Suppressor macrophage treated with lipopolysaccharide for 4 hours (primary cell): ENCODE results near the gene PLAAT5.
"Not testable (repeated sequence)": the region's sequence is repeated elsewhere in the genome, so short reads cannot be mapped to it uniquely, and the experiment has no call there.

Source experiments
- DNase-seq: peaks from one replicate; pipeline ENCODE4 v3.0.0-alpha.2; 2020

The PLAAT5 gene

GRCh38 chr11:63478896-63479295 lies 12.1 kb downstream of the PLAAT5 start:
- DNase-seq: peak; percentile 73

DNA sequence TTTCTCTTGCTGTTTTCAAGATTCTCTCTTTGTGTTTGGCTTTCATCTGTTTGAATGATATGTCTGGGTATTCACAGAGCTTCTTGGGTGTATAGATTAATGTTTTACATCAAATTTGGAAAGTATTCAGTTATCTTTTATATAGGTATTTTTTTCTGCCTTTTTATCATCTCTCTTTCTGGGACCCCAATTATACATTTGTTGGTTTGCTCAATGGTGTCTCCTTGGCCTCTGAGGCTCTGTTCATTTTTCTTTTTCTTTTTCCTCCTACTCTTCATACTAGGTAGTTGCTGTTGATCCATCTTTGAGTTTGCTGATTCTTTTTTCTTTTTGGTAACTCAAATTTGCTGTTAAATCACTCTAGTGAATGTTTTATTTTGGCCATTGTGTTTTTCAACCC lies 14.3 kb downstream of the PLAAT5 start:
- no peak for DNase-seq

GRCh38 chr11:63472372-63472771 lies 18.6 kb downstream of the PLAAT5 start:
- no peak for DNase-seq

- DNase-seq: no peak
Observed at GRCh38 chr11:63470311-63470710, 20.7 kb downstream of the PLAAT5 start.

DNA sequence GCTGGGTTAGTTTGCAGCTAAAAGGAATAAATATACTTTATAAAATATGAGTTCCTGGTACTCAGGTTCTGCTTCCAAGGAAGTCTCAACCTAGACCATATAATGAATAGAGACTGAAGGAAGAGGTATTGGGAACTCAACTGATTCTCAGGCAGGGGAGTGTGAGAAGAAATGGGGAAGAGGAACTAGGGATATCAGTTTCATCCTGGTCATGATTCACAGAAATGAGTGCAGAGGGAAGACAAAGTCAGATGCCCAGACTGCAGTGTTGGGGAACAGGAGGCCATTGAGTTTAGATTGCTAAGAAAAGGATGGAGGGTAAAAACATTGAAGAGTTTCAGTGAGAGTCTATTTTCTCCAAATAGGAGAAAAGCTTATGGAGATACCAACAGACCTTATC lies 28.8 kb downstream of the PLAAT5 start:
- peak; percentile 62 for DNase-seq

DNA sequence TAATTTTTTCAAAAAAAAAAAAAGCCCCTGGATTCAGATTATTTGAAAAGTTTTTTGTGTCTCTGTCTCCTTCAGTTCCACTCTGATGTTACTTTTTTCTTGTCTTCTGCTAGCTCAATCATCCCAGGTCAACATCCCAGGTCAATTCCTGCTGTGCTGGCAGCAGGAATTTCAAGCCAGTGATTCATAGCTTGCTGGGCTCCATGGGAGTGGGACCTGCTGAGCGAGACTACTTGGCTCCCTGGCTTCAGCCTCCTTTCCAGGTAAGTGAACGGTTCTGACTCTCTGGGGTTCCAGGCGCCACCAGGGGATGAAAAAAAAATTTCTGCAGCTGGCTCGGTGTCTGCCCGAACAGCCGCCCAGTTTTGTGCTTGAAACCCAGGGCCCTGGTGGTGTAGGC lies 31.4 kb downstream of the PLAAT5 start:
- DNase-seq: no peak

GRCh38 chr11:63448646-63449045 lies 42.3 kb downstream of the PLAAT5 start:
- peak; percentile 11 for DNase-seq

DNA sequence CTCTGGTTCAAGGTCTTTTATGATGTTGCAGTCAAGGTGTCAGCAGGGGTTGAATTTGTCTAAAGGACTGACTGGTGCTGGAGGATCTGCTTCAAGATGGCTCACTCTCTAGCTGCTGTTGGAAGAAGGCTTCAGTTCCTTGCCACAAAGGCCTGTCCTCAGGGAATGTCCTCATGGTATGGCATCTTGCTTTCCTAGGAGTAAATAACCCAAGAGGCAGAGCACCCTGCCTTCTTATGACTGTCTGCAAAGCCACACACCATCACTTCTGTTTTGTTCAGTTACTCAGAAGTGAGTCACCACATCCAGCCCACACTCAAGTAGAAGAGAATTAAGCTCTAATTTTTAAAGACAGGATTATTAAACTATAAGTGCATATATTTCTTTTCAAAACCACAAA lies 45.2 kb downstream of the PLAAT5 start:
- DNase-seq: peak; percentile 67

GRCh38 chr11:63445118-63445517 lies 45.8 kb downstream of the PLAAT5 start:
- DNase-seq: no peak

GRCh38 chr11:63444160-63444559 lies 46.8 kb downstream of the PLAAT5 start:
- no peak for DNase-seq

- DNase-seq: no peak
Observed at GRCh38 chr11:63443714-63444113, 47.3 kb downstream of the PLAAT5 start.

- DNase-seq: not testable (repeated sequence)
Observed at GRCh38 chr11:63435831-63436230, 55.1 kb downstream of the PLAAT5 start.

- DNase-seq: not testable (repeated sequence)
Observed at GRCh38 chr11:63435351-63435750, 55.6 kb downstream of the PLAAT5 start.

GRCh38 chr11:63430731-63431130 lies 60.2 kb downstream of the PLAAT5 start:
- not testable (repeated sequence) for DNase-seq

DNA sequence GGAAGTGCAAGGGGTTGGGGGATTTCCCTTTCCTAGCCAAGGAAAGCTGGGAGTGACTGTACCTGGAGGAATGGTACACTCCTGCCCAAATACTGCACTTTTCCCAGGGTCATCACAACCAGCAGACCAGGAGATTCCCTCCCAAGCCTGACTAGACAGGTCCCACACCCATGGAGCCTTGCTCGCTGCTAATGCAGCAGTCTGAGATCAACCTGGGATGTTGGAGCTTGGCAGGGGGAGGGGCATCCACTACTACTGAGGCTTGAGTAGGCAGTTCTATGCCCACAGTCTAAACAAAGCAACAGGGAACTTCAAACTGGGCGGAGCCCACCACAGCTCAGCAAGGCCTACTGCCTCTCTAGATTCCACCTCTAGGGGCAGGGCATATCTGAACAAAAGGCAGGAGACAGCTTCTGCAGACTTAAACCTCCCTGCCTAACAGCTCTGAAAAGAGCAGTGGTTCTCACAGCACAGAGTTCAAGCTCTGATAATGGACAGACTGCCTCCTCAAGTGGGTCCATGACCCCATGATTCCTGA lies 62.9 kb downstream of the PLAAT5 start:
- no peak for DNase-seq

- DNase-seq: no peak
Observed at GRCh38 chr11:63417174-63417852, 73.7 kb downstream of the PLAAT5 start.
